DMS79 (cell line): Measurements from ENCODE around the gene KRT6C.
A peak's percentile ranks its signal among the peaks of the same experiment; 100 is the strongest.
"Not testable (repeated sequence)": the region's sequence is repeated elsewhere in the genome, so short reads cannot be mapped to it uniquely, and the experiment has no call there.

Source experiments
- DNase-seq: peaks from one replicate; lab custom pipeline; 2025; lab: John Stamatoyannopoulos, UW

Gene KRT6C

GRCh38 chr12:52499806-52500560 lies 26.4 kb upstream of the KRT6C start:
- DNase-seq = no peak

GRCh38 chr12:52498946-52499345 lies 25.3 kb upstream of the KRT6C start:
- DNase-seq = no peak

GRCh38 chr12:52497975-52498374 lies 24.4 kb upstream of the KRT6C start:
- DNase-seq = no peak

- DNase-seq = no peak
Measured at GRCh38 chr12:52496590-52497071, 23.0 kb upstream of the KRT6C start.

- no peak for DNase-seq
Measured at GRCh38 chr12:52496054-52496453, 22.4 kb upstream of the KRT6C start.

GRCh38 chr12:52495389-52495788 lies 21.8 kb upstream of the KRT6C start:
- peak; percentile 63 for DNase-seq

GRCh38 chr12:52494518-52494917 lies 20.9 kb upstream of the KRT6C start:
- DNase-seq = no peak

- no peak for DNase-seq
Measured at GRCh38 chr12:52494100-52494499, 20.5 kb upstream of the KRT6C start.

GRCh38 chr12:52493172-52493571 lies 19.6 kb upstream of the KRT6C start, which contains the start of gene KRT6A:
KRT6A (minus strand) TSS chr12:52493257; CDS start chr12:52493188, 69 bp downstream.
- DNase-seq = no peak

GRCh38 chr12:52492405-52492804 lies 18.8 kb upstream of the KRT6C start:
- not testable (repeated sequence) for DNase-seq

- not testable (repeated sequence) for DNase-seq
Measured at GRCh38 chr12:52491495-52491894, 17.9 kb upstream of the KRT6C start.

- no peak for DNase-seq
Measured at GRCh38 chr12:52488736-52489135, 15.1 kb upstream of the KRT6C start.

- not testable (repeated sequence) for DNase-seq
Measured at GRCh38 chr12:52487744-52488443, 14.3 kb upstream of the KRT6C start.

GRCh38 chr12:52487211-52487610 lies 13.6 kb upstream of the KRT6C start:
- DNase-seq = no peak

GRCh38 chr12:52486166-52487105 lies 12.8 kb upstream of the KRT6C start:
- DNase-seq = no peak

- no peak for DNase-seq
Measured at GRCh38 chr12:52480073-52480472, 6.5 kb upstream of the KRT6C start.

GRCh38 chr12:52477651-52478050 lies 4.0 kb upstream of the KRT6C start:
- DNase-seq = no peak

- no peak for DNase-seq
Measured at GRCh38 chr12:52474212-52474611, 607 bp upstream of the KRT6C start.

- no peak for DNase-seq
Measured at GRCh38 chr12:52469853-52470252, 3.8 kb downstream of the KRT6C start.

GRCh38 chr12:52464897-52465296 lies 8.7 kb downstream of the KRT6C start:
- DNase-seq = no peak

- no peak for DNase-seq
Measured at GRCh38 chr12:52461693-52462092, 11.9 kb downstream of the KRT6C start.

GRCh38 chr12:52458861-52459260 lies 14.7 kb downstream of the KRT6C start:
- no peak for DNase-seq
